ENCODE data around the gene MED29. TPM values are rescaled to one million over a fixed set of nuclear protein-coding genes. Genes with fewer than 3 reads are reported as not detected.
A peak's percentile ranks its signal among the peaks of the same experiment; 100 is the strongest.

Gene MED29
- total and polyA plus RNA-seq, 10 of the 15 experiments (the other 5 are each of a cell fraction or from before 2014, with no cell fraction given): 3.2 to 36.6 (median 22.8) TPM

- peak; percentile 88 for FAIRE-seq
- peak; percentile 97 for DNase-seq (ENCODE audit: low read depth, low spot score)
- Histone ChIP-seq H3K36me3 (ENCODE audit: control insufficient read depth in 2 of 2, insufficient read depth in 2 of 2, low read length in 1 of 2) (peaks cover 0 to 2% of the 10 kb centered on the region in 2 experiments; a peak in 1 of 4 replicates), H3K27me3 (replicated peaks in 1 of 2; ENCODE audit: control insufficient read depth in 2 of 2, insufficient read depth in 2 of 2, low read length in 1 of 2) (no peaks in the 10 kb centered on the region), H3K9ac (ENCODE audit: control insufficient read depth, insufficient read depth, low read length) (peak within 1 kb of the TSS; percentile 96), H3K4me2 (ENCODE audit: control insufficient read depth, insufficient read depth) (peak within 1 kb of the TSS; percentile 81), H2AFZ (ENCODE audit: control insufficient read depth, low read depth, low read length) (peak within 1 kb of the TSS; percentile 82), H3K4me3 (peak within 1 kb of the TSS; percentile 87), H4K20me1 (ENCODE audit: control insufficient read depth, insufficient read depth) (no peaks in the 10 kb centered on the region), H3K4me1 (ENCODE audit: control insufficient read depth, insufficient read depth, low read length) (peaks cover 28% of the 10 kb centered on the region), H3K79me2 (ENCODE audit: control insufficient read depth, insufficient read depth, low read length) (peaks cover 61% of the 10 kb centered on the region), H3K27ac (ENCODE audit: control insufficient read depth, insufficient read depth) (peak within 1 kb of the TSS; percentile 95), H3K9me3 (replicated peaks; ENCODE audit: control insufficient read depth, insufficient read depth, low read length) (no peaks in the 10 kb centered on the region)
- SMC1A ChIA-PET (ENCODE audit: uncharacterized antibody, unreplicated experiment): interaction anchor here (0.7 kb wide), 1 partner anchor 33 kb away, joined by 3 read pairs; no protein-coding TSS in a partner anchor
- CTCF ChIA-PET: interaction anchor here (1.0 to 2.6 kb wide), 8 partner anchors 9 to 227 kb away, joined by 3 to 8 read pairs (median 6); partner anchors contain the start of genes PLEKHG2 and RPS16
- POLR2A ChIA-PET: interaction anchor here (0.6 to 3.9 kb wide), 9 partner anchors 10 to 806 kb away, joined by 3 to 40 read pairs (median 4); partner anchors contain the start of genes RPS16 and TIMM50
- ATAC-seq: peak; percentile 90
- BruUV-seq (replicated peaks): TSS peak; percentile 87
- RAD21 ChIA-PET (ENCODE audit: unreplicated experiment): interaction anchor here (0.8 to 1.7 kb wide), 2 partner anchors 10 to 34 kb away, joined by 3 to 9 read pairs; partner anchors contain the start of gene RPS16
- in situ Hi-C loops (cut with MboI) (no loop called here), intact Hi-C loops (cut with micrococcal nuclease; ENCODE audit: unreplicated experiment) (loop anchor here (2.0 to 5.0 kb wide), 3 partner anchors 52 to 227 kb away; partner anchors contain the start of genes DLL3, MED29 and PAF1)
- WGBS (ENCODE audit: insufficient coverage, insufficient replicate concordance, low lambda C conversion rate, missing lambda C conversion rate): 1% methylated on average over 68 of the region's 68 CpGs
- TF ChIP-seq CBX5 (IDR thresholded peaks at IDR 0.05; ENCODE audit: low read depth) (no peak), ESRRA (IDR thresholded peaks at IDR 0.05; ENCODE audit: low read length) (0 out of 2 replicates have a peak, but pooled peaks have one; percentile 69), TBL1XR1 (IDR thresholded peaks at IDR 0.05; ENCODE audit: low read depth, low read length) (no peak), DPF2 (IDR thresholded peaks at IDR 0.05) (peak; percentile 80; the same call in 1 of the 2 replicates), ZZZ3 (IDR thresholded peaks at IDR 0.05; ENCODE audit: control insufficient read depth, insufficient read length, low read depth) (no peak), RAD51 (IDR thresholded peaks at IDR 0.05) (peak; percentile 21; the same call in 1 of the 2 replicates), PAX8 (IDR thresholded peaks at IDR 0.05) (no peak), ZNF24 (IDR thresholded peaks at IDR 0.05) (no peak), POLR2A (IDR thresholded peaks at IDR 0.05; ENCODE audit: low read depth, low read length) (peak; percentile 95)
- TF ChIP-seq, protein P1, sequence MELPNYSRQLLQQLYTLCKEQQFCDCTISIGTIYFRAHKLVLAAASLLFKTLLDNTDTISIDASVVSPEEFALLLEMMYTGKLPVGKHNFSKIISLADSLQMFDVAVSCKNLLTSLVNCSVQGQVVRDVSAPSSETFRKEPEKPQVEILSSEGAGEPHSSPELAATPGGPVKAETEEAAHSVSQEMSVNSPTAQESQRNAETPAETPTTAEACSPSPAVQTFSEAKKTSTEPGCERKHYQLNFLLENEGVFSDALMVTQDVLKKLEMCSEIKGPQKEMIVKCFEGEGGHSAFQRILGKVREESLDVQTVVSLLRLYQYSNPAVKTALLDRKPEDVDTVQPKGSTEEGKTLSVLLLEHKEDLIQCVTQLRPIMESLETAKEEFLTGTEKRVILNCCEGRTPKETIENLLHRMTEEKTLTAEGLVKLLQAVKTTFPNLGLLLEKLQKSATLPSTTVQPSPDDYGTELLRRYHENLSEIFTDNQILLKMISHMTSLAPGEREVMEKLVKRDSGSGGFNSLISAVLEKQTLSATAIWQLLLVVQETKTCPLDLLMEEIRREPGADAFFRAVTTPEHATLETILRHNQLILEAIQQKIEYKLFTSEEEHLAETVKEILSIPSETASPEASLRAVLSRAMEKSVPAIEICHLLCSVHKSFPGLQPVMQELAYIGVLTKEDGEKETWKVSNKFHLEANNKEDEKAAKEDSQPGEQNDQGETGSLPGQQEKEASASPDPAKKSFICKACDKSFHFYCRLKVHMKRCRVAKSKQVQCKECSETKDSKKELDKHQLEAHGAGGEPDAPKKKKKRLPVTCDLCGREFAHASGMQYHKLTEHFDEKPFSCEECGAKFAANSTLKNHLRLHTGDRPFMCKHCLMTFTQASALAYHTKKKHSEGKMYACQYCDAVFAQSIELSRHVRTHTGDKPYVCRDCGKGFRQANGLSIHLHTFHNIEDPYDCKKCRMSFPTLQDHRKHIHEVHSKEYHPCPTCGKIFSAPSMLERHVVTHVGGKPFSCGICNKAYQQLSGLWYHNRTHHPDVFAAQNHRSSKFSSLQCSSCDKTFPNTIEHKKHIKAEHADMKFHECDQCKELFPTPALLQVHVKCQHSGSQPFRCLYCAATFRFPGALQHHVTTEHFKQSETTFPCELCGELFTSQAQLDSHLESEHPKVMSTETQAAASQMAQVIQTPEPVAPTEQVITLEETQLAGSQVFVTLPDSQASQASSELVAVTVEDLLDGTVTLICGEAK (IDR thresholded peaks at IDR 0.05; ENCODE audit: borderline replicate concordance): peak; percentile 89
- TF ChIP-seq, protein P2, sequence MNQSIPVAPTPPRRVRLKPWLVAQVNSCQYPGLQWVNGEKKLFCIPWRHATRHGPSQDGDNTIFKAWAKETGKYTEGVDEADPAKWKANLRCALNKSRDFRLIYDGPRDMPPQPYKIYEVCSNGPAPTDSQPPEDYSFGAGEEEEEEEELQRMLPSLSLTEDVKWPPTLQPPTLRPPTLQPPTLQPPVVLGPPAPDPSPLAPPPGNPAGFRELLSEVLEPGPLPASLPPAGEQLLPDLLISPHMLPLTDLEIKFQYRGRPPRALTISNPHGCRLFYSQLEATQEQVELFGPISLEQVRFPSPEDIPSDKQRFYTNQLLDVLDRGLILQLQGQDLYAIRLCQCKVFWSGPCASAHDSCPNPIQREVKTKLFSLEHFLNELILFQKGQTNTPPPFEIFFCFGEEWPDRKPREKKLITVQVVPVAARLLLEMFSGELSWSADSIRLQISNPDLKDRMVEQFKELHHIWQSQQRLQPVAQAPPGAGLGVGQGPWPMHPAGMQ (IDR thresholded peaks at IDR 0.05; ENCODE audit: borderline replicate concordance): peak; percentile 93
- TF ChIP-seq, protein P3, sequence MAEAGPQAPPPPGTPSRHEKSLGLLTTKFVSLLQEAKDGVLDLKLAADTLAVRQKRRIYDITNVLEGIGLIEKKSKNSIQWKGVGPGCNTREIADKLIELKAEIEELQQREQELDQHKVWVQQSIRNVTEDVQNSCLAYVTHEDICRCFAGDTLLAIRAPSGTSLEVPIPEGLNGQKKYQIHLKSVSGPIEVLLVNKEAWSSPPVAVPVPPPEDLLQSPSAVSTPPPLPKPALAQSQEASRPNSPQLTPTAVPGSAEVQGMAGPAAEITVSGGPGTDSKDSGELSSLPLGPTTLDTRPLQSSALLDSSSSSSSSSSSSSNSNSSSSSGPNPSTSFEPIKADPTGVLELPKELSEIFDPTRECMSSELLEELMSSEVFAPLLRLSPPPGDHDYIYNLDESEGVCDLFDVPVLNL (IDR thresholded peaks at IDR 0.05; ENCODE audit: low read depth, low read length): no peak
- TF ChIP-seq, protein P4, sequence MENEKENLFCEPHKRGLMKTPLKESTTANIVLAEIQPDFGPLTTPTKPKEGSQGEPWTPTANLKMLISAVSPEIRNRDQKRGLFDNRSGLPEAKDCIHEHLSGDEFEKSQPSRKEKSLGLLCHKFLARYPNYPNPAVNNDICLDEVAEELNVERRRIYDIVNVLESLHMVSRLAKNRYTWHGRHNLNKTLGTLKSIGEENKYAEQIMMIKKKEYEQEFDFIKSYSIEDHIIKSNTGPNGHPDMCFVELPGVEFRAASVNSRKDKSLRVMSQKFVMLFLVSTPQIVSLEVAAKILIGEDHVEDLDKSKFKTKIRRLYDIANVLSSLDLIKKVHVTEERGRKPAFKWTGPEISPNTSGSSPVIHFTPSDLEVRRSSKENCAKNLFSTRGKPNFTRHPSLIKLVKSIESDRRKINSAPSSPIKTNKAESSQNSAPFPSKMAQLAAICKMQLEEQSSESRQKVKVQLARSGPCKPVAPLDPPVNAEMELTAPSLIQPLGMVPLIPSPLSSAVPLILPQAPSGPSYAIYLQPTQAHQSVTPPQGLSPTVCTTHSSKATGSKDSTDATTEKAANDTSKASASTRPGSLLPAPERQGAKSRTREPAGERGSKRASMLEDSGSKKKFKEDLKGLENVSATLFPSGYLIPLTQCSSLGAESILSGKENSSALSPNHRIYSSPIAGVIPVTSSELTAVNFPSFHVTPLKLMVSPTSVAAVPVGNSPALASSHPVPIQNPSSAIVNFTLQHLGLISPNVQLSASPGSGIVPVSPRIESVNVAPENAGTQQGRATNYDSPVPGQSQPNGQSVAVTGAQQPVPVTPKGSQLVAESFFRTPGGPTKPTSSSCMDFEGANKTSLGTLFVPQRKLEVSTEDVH (IDR thresholded peaks at IDR 0.05; ENCODE audit: low read depth, partially characterized antibody): no peak
Observed at GRCh38 chr19:39445196-39446111, 54.3 kb downstream of the MED29 start, which contains the start of gene SUPT5H. Gene SUPT5H (plus strand): TSS chr19:39445582. CDS start chr19:39445891, 309 bp downstream.

Data from GM12878 (cell line).